GM18868 (cell line): Measurements from ENCODE around the gene LMAN1L.

Experiments
- ATAC-seq: cut with Tn5 transposase; IDR thresholded peaks from one replicate; pipeline ENCODE4 v1.9.1; 2021; ENCODE audit warnings: mild to moderate bottlenecking, moderate library complexity; ENCODE audit not compliant: unreplicated experiment

Gene LMAN1L

GRCh38 chr15:74812533-74812932 lies at the start of gene LMAN1L:
Gene LMAN1L, plus strand, starts transcription at chr15:74812835. Its CDS starts 20 bp downstream, at chr15:74812855.
- ATAC-seq: no peak

GRCh38 chr15:74763416-74763815 lies 49.2 kb upstream of the LMAN1L start:
- ATAC-seq: no peak

GRCh38 chr15:74767167-74768098 lies 45.2 kb upstream of the LMAN1L start:
- ATAC-seq: no peak

- ATAC-seq: no peak
These were observed 44.4 kb upstream of the LMAN1L start for GRCh38 chr15:74768099-74768770.

GRCh38 chr15:74768771-74769342 lies 43.8 kb upstream of the LMAN1L start:
- ATAC-seq: no peak

- ATAC-seq: no peak
These were observed 43.1 kb upstream of the LMAN1L start for GRCh38 chr15:74769463-74770025.

- no peak for ATAC-seq
These were observed 42.3 kb upstream of the LMAN1L start for GRCh38 chr15:74770211-74770903.

- no peak for ATAC-seq
These were observed 39.3 kb upstream of the LMAN1L start for GRCh38 chr15:74773329-74773728.

GRCh38 chr15:74773731-74774252 lies 38.8 kb upstream of the LMAN1L start:
- ATAC-seq: no peak

GRCh38 chr15:74775132-74775562 lies 37.5 kb upstream of the LMAN1L start:
- no peak for ATAC-seq

GRCh38 chr15:74775894-74776293 lies 36.7 kb upstream of the LMAN1L start:
- no peak for ATAC-seq

- peak; percentile 33 for ATAC-seq
These were observed 35.5 kb upstream of the LMAN1L start for GRCh38 chr15:74776821-74777768.

GRCh38 chr15:74777769-74778598 lies 34.7 kb upstream of the LMAN1L start:
- no peak for ATAC-seq

- ATAC-seq: no peak
These were observed 34.0 kb upstream of the LMAN1L start for GRCh38 chr15:74778599-74778970.

GRCh38 chr15:74779162-74779648 lies 33.4 kb upstream of the LMAN1L start:
- ATAC-seq: no peak

GRCh38 chr15:74780523-74781430 lies 31.9 kb upstream of the LMAN1L start:
- no peak for ATAC-seq
